ENCODE results near the gene AUTS2.

DNA sequence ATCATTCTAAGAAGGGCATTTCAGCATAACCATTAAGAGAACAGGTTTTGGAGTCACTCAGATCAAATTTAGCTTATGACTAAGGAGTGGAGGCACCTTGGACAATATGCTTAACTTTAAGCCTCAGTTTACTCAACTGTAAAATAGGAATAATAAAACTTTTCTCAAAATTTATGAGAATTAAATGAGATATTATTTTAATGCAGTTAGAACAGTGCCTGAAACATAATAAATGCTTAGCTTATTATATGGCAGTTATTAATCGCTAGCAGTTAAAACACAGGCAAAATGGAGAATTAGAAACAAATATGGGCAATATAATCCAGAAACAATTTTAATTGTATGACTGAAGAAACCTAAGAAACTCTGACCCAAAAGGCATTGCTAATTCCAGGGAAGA, 2.9 kb upstream of the AUTS2 start:
- TF ChIP-seq ELF4 (IDR thresholded peaks at IDR 0.05), result no peak
- TF ChIP-seq SP1 (IDR thresholded peaks at IDR 0.05), result no peak
- no peak for TF ChIP-seq FOXM1 (IDR thresholded peaks at IDR 0.05; ENCODE audit: borderline replicate concordance)
- TF ChIP-seq NFRKB (IDR thresholded peaks at IDR 0.05), result no peak
- TF ChIP-seq, protein P1, sequence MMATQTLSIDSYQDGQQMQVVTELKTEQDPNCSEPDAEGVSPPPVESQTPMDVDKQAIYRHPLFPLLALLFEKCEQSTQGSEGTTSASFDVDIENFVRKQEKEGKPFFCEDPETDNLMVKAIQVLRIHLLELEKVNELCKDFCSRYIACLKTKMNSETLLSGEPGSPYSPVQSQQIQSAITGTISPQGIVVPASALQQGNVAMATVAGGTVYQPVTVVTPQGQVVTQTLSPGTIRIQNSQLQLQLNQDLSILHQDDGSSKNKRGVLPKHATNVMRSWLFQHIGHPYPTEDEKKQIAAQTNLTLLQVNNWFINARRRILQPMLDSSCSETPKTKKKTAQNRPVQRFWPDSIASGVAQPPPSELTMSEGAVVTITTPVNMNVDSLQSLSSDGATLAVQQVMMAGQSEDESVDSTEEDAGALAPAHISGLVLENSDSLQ (IDR thresholded peaks at IDR 0.05), result no peak
- no peak for TF ChIP-seq HDGF (IDR thresholded peaks at IDR 0.05; ENCODE audit: borderline replicate concordance)
- no peak for TF ChIP-seq SUZ12 (IDR thresholded peaks at IDR 0.05)
- no peak for TF ChIP-seq FOXA1 (IDR thresholded peaks at IDR 0.05)
- TF ChIP-seq FOXK2 (IDR thresholded peaks at IDR 0.05), result no peak
- no peak for TF ChIP-seq ZNF384 (IDR thresholded peaks at IDR 0.05)
- no peak for TF ChIP-seq TARDBP (IDR thresholded peaks at IDR 0.05)
